ENCODE measurements around the gene PLAC1.

DNA sequence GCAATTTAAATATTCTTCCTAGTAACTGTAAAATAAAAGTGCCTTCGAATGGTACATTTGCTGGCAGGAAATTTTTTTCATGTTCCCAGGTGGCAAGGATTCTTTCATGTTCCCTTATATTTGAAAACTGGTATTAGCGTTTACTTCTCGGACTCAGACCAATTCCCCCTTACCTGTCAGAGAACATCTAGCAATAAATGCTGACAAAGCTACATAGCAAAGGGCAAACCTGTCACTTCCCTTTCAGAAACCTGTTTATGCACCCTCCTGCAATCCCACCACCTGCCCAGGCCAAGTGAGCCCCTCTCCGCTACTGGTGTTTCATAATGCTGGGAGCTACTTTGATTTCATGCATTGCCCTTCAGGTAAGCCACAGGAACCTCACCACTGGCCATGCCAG is 100.1 kb downstream of the PLAC1 start:
- TF ChIP-seq, protein P1, sequence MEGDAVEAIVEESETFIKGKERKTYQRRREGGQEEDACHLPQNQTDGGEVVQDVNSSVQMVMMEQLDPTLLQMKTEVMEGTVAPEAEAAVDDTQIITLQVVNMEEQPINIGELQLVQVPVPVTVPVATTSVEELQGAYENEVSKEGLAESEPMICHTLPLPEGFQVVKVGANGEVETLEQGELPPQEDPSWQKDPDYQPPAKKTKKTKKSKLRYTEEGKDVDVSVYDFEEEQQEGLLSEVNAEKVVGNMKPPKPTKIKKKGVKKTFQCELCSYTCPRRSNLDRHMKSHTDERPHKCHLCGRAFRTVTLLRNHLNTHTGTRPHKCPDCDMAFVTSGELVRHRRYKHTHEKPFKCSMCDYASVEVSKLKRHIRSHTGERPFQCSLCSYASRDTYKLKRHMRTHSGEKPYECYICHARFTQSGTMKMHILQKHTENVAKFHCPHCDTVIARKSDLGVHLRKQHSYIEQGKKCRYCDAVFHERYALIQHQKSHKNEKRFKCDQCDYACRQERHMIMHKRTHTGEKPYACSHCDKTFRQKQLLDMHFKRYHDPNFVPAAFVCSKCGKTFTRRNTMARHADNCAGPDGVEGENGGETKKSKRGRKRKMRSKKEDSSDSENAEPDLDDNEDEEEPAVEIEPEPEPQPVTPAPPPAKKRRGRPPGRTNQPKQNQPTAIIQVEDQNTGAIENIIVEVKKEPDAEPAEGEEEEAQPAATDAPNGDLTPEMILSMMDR (conservative IDR thresholded peaks at IDR 0.05 in 1 of 2, IDR thresholded peaks at IDR 0.05 in 1 of 2; ENCODE audit: extremely low read depth in 1 of 2, insufficient read depth in 1 of 2, low read depth in 1 of 2, low read length in 2 of 2), result no peak
- TF ChIP-seq EZH2 (IDR thresholded peaks at IDR 0.05; ENCODE audit: borderline replicate concordance, low read length), result no peak

All from mammary epithelial cell (primary cell).